Esophagus squamous epithelium (tissue), 5 donors: ENCODE measurements around the gene DLGAP4. TPM values are rescaled to one million over a fixed set of nuclear protein-coding genes. Genes with fewer than 3 reads are reported as not detected.

Experiments
- DNase-seq: peaks from one replicate; lab custom pipeline; 2025; lab: John Stamatoyannopoulos, UW
- H3K27ac ChIP-seq, 4 donors: fragments of 200-600 bp; sonication (generic); one replicate each; pipeline ENCODE4 v1.5.1; 2016 to 2019; ENCODE audit warnings: mild to moderate bottlenecking in 1 of 4
- H3K27me3 ChIP-seq, 4 donors: fragments of 200-600 bp; sonication (generic); 1 replicate in 3 of 4; 2 replicates in 1 of 4; pipeline versions ENCODE4 v1.5.1 to v1.6.0; 2017 to 2021; ENCODE audit warnings: antibody characterized with exemption in 1 of 4
- H3K36me3 ChIP-seq, 3 donors: fragments of 200-600 bp; sonication (generic); one replicate each; pipeline ENCODE4 v1.5.1; 2016 to 2019
- H3K4me1 ChIP-seq, 3 donors: fragments of 200-600 bp; sonication (generic); one replicate each; pipeline ENCODE4 v1.5.1; 2017 to 2019
- H3K4me3 ChIP-seq, 4 donors: fragments of 200-600 bp; sonication (generic); 1 replicate in 3 of 4; 2 replicates in 1 of 4; pipeline ENCODE4 v1.5.1; 2016 to 2019; ENCODE audit warnings: mild to moderate bottlenecking in 2 of 4, moderate library complexity in 1 of 4
- H3K9me3 ChIP-seq, 3 donors: fragments of 200-600 bp; sonication (generic); one replicate each; pipeline ENCODE4 v1.5.1; 2016 to 2019
- CTCF ChIP-seq, 6 experiments: fragments of 450-650 bp in 4 of 6; fragments of 200-600 bp in 2 of 6; sonication (generic) in 2 of 6; IDR thresholded peaks; one replicate each; pipeline ENCODE4 v1.5.1; 2016 to 2019; ENCODE audit warnings: antibody characterized with exemption in 6 of 6, mild to moderate bottlenecking in 4 of 6, moderate library complexity in 4 of 6
- POLR2A ChIP-seq, 4 donors: fragments of 450-650 bp; IDR thresholded peaks; one replicate each; pipeline ENCODE4 v1.6.1; 2017; ENCODE audit warnings: antibody characterized with exemption in 4 of 4, mild to moderate bottlenecking in 4 of 4, moderate library complexity in 3 of 4
- WGBS, 2 donors: methylation state at CpG; one replicate each; pipeline ENCODE4 v1.1.5; 2018; 5-methylcytosine and 5-hydroxymethylcytosine counted together
- intact Hi-C: fragments of 100-400 bp; cut with DNase I; formaldehyde crosslinking; loops from one replicate; pipeline ENCODE4 v1.15.0; 2022
- total RNA-seq, 4 donors: library from RNA; depleted of rRNA; stranded (reverse); fragments of >200 nt; gene quantifications; one replicate each; pipeline ENCODE4 v1.1.0, GENCODE V29; 2016
- donor health status: DM: yes; HTN: yes; CAD: no.

DLGAP4 gene
- total RNA-seq, 4 donors from 2014 or later, result 9.4 to 40.4 (median 16.4) TPM

DNA sequence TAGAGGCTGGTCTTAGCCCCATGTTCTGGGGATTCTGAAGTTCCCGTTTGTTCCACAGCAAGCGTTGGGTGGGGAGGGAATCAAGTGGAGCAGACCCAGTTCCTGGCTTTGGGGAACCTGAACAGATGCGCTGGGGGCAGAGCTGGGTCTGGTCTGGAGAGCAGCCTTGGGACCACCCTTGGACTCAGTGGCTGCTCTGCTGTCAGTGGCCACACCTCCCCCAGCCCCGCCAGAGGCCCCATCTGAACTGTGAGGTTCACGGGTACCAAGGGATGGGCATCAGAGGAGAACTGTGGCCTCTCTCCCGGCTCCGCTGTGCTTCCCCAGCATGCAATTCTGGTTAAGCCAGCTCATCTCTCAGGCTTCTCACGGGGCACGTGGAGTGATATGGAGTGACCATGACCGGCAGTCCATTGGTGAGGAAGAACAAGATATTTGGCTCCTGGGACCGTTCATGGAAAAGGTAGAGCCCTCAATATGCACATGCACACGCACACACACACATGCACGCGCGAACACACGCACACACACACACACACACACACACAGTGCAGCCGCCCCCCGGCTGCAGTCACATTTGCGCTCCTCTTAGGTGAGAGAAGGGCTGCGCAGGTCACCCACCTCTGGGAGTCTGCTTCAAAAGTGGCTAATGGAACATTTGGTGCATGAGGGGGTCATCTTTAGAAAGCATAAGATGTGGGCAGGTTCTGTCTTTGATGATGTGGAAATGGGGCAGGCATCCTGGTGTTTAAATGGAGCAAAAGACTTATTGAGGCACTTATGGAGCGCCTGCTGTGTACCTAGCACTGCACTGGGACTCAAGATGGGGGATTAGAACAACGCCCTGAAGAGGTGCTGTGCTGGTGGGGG is 6.0 kb downstream of the DLGAP4 start:
- DNase-seq, result no peak
- H3K9me3 ChIP-seq, result no peaks in the 10 kb centered on the region
- peaks cover 0 to 2% (median under 1%) of the 10 kb centered on the region in 3 donors for H3K4me1 ChIP-seq
- intact Hi-C loops, result no loop called here
- peaks cover 11 to 81% (median 16%) of the 10 kb centered on the region in 4 donors for H3K27me3 ChIP-seq
- H3K27ac ChIP-seq, result no peak overlapping the region
- WGBS, 2 donors, result 60 to 66% methylated on average over 17 to 19 of the region's 22 CpGs
- H3K4me3 ChIP-seq, result no peak overlapping the region
- no peaks in the 10 kb centered on the region for H3K36me3 ChIP-seq
- TF ChIP-seq CTCF (IDR thresholded peaks at IDR 0.05) (no peak), POLR2A (IDR thresholded peaks at IDR 0.05) (no peak)

DNA sequence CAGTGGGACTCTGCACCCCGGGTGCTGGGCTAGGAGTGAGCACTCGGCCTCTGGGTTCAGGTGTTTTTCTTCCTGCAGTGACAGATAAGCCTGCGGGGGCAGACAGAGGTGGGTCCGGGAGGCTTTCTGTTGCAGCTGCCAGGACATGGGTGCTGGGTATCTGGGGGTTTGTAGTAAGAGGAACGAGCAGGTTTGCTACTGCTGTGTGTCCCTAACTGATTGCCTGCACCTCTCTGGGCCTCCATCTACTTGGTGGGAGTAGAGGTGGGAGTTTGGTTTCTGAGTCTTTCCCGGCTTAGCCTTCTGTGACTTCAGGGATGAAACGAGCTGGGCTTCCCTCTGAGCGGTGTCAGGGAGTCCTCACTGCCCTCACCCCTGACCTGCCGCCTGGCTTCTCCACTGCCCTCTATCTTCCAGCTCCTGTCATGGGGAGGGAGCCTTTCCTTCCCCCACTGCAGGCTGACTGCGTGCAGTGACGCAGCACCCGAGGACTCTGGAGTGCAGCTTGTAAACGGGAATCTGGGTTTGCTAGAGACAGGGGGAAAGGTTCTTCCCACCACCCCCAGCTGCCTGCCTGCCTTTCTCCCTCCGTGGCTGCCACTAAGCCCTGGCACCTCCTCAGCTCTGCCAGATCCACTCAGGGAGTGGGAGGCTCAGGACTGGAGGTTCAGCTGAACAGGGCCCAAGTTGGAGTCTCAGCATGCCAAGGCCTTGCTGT is 6.7 kb downstream of the DLGAP4 start:
- Histone ChIP-seq H3K36me3 (no peaks in the 10 kb centered on the region), H3K27me3 (peaks cover 4 to 73% (median 8%) of the 10 kb centered on the region in 4 donors), H3K27ac (no peak overlapping the region), H3K9me3 (no peaks in the 10 kb centered on the region), H3K4me1 (no peaks in the 10 kb centered on the region), H3K4me3 (no peak overlapping the region)
- no peak for DNase-seq
- intact Hi-C loops, result no loop called here
- 35 to 40% methylated on average over 4 to 9 of the region's 14 CpGs for WGBS, 2 donors
- TF ChIP-seq CTCF (IDR thresholded peaks at IDR 0.05), result no peak
- no peak for TF ChIP-seq POLR2A (IDR thresholded peaks at IDR 0.05)

GRCh38 chr20:36313476-36313875 is 7.3 kb downstream of the DLGAP4 start:
- WGBS, 2 donors, result 100% methylated on average over 1 of the region's 3 CpGs; no CpG with 5 or more reads in 1 of the 2 donors
- no peak for DNase-seq
- Histone ChIP-seq H3K36me3 (no peaks in the 10 kb centered on the region), H3K27ac (no peak overlapping the region), H3K4me3 (no peak overlapping the region), H3K4me1 (no peaks in the 10 kb centered on the region), H3K9me3 (no peaks in the 10 kb centered on the region), H3K27me3 (peaks cover 0 to 67% (median 2%) of the 10 kb centered on the region in 4 donors)
- TF ChIP-seq POLR2A (IDR thresholded peaks at IDR 0.05) (no peak), CTCF (IDR thresholded peaks at IDR 0.05) (no peak)
- intact Hi-C loops, result no loop called here

GRCh38 chr20:36313926-36314325 is 7.8 kb downstream of the DLGAP4 start:
- Histone ChIP-seq H3K9me3 (no peaks in the 10 kb centered on the region), H3K27me3 (peaks cover 0 to 63% (median 1%) of the 10 kb centered on the region in 4 donors), H3K4me1 (no peaks in the 10 kb centered on the region), H3K4me3 (no peak overlapping the region), H3K27ac (no peak overlapping the region), H3K36me3 (no peaks in the 10 kb centered on the region)
- no peak for DNase-seq
- 60 to 78% methylated on average over 3 to 8 of the region's 11 CpGs for WGBS, 2 donors
- no peak for TF ChIP-seq POLR2A (IDR thresholded peaks at IDR 0.05)
- TF ChIP-seq CTCF (IDR thresholded peaks at IDR 0.05), result no peak
- intact Hi-C loops, result no loop called here
